GM21529 (cell line): ENCODE data around the gene AADACL2.
"Not testable (repeated sequence)": the region's sequence is repeated elsewhere in the genome, so short reads cannot be mapped to it uniquely, and the experiment has no call there.

Experiments
- ATAC-seq: cut with Tn5 transposase; IDR thresholded peaks from one replicate; pipeline ENCODE4 v1.9.1; 2021; ENCODE audit not compliant: unreplicated experiment

The AADACL2 gene

DNA sequence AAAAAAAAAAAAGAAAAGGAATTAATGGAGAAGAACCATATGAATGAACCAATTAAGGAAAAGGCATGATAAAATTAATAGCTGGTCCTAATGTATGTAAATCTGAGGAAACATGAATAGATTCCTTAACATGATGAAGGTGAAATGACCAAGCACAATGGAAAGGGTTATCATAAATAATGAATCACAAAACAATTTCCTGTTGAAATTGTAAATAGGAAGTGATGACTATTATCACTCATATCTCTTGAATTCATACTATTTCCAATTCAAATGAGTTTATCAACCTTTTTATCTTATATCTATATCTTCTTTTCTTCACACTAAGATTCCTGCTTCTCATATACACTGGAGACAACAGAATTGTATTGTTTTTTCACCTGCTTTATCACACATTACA lies 32.0 kb downstream of the AADACL2 start:
- ATAC-seq = no peak

DNA sequence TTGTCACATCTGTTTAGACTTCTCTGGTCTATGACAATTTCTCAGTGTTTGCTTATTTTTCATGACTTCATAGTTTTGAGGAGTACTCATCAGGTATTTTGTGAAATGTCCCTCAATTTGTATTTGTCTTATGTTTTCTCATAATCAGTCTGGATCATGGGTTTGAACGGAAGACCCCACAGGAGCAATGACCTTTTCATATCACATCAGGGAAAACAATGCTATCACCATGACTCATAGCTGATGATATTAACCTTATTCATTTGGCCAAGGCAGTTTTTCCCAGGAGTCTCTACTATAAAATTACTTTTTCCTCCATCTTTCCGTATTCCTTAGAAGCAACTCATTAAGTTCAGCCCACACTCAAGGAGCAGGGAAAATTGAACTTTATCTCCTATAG lies 32.7 kb downstream of the AADACL2 start:
- no peak for ATAC-seq

DNA sequence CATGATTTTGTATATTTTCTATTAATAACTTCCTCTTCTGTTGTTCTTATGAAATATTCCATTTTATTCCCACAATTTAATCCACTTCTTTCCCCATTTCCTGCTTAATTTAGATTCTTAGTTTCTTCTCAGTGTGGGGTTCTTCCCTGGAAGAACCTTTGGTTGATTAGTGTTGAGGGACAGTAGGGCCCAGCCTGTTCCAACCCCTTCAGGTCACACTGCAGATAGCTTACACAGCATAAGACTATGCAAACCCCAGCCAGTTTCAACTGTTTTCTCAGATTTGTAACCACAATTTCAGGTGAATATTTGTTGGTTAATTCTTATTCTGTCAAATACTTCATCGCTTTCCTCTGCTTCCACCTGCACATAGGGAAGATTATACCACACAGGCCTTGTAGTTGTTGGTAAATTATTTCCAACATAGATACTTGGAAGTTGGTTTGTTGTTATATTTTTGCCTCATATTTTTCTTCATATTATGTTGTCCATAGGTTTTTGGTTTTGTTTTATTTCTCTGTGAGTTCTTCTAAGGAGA lies 34.7 kb downstream of the AADACL2 start:
- ATAC-seq = no peak

DNA sequence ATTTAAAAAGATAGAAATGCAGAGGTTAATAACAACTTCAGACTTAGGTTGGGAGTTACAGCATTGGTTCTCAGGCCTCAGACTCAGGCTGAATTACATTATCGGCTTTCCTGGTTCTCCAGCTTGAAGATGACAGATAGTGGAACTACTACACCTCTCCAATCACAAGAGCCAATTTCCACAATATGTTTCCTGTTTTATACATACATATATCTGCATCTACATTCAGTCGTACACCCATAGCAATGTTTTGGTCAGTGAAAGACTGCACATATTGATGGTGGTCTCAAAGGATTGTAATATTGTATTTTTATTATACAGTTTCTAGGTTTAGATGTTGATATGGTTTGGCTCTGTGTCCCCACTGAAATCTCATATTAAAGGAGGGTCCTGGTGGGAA lies 35.4 kb downstream of the AADACL2 start:
- no peak for ATAC-seq

DNA sequence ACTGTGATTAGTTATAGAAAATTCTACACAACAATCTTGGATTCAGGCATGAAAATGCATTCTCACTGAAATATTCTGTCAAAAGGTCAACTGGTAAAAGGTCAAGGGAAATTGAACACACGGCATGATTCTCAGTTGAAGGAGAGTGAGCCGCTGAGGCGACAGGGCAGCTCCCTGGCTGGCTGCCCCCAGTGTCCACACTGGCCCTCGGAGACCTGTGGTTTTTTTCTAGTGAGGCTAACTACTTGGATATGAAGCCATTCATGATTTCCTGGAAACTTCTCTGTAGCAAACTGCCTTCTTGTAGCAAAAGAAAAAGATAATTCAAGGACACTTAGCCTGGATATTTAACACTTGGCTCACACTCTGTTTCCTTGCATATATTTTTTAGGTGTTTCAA lies 37.2 kb downstream of the AADACL2 start:
- no peak for ATAC-seq

DNA sequence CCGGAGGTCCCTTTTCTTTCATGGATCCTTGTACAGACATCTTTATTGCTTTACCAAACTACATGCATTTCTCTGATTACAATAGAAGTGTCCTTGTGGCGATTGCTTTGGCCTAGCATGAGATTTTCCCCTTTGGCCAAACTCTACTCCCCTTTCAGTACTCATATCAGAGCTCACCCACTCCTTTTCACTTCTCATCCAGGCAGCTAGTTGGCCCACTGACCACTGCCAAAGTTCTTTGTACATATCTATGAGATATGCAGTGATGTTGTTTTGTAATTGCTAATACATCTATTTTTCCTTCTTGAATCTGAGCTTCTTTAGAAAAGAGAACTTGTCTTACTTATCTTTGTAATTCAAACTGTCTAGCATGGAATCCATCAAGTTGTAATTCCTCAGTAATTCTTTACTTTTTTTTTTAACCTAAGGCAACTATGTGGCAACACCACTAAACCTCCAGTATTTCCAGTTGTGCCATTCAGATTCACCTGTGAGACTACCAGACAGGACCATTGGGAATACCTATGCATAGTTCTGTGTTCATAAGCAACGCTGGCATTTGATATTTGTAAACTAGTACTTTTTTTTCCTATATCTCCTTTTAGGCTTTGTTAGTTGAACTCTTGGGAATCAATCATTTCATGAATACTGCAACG lies 39.2 kb downstream of the AADACL2 start:
- no peak for ATAC-seq

DNA sequence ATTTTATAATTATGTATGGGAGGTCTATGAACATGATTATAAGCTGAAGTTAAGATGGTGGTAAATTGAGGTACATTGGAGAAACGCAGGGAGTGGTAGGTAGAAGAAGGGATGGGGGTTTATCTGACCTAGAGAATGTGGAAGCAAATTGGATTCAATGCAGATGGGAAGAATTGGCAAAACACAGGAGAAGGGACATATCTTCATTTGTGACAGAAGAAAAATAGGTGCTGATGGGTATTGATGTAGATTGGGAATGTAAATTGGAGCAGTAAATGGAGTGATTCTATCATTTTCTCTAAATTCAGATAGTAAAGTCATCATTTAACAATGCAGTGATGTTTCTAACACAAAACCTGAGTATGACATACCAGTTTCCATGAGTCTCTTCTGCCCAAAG lies 40.5 kb downstream of the AADACL2 start:
- ATAC-seq = no peak

DNA sequence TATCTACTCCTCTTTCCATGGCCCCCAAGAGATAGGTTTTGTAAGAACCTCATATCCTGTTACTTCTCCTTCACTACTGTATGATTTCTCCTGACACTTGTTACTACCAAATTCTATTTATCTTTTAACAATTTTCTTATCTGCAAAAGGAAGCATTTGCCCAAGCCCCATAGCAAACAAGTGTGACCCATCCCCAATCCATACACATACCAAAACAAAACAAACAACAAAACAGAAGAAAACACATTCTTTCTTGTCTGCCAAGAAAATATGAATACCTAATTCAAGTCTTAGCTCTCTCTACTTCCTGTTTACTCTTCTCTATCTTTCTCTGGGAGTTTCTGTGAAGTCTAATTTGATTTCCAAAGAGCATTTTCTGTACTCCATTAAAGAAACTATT lies 41.2 kb downstream of the AADACL2 start:
- no peak for ATAC-seq

DNA sequence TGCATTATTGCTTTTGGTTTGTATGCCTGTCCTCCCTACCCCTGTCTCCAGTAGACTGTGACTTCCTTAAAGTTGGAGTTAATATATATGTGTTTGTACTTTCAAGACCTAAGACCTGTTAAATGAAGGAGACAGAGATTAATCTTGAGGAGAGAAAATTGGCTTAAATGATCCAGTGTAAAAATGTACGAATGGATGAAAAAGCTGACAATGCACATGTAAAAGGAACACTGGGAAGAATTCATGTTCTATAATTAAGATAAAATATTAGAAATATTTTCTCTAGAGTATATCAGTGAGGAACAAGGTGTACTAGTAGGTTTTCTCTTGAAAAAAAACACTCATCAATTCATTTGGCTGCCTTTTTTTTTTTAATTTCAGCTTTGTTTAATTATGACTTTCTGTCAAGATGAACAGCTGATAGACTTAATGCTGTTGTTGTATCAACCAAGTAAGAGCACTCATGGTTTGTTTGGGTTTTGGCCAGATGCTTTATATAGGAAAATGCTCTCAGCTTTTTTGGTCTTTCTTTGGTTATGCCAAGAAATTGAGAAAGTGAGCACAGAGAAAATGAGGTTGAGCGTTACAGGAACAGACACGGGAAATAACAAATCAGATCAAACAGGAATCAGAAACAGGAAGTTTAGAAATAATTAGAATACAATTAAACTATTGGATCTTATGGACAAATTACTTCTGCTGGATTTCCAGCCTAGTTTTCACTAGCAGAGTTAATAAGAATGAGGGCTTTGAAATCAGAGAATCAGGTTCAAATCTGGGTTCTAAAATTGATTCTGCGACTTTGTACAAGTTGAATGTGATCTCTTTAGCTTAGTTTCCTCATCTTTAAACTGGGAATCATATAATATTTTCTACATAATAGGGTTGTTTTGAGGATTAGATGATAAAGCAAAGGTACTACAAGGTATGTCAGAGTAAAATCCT lies 41.9 kb downstream of the AADACL2 start:
- ATAC-seq = no peak

DNA sequence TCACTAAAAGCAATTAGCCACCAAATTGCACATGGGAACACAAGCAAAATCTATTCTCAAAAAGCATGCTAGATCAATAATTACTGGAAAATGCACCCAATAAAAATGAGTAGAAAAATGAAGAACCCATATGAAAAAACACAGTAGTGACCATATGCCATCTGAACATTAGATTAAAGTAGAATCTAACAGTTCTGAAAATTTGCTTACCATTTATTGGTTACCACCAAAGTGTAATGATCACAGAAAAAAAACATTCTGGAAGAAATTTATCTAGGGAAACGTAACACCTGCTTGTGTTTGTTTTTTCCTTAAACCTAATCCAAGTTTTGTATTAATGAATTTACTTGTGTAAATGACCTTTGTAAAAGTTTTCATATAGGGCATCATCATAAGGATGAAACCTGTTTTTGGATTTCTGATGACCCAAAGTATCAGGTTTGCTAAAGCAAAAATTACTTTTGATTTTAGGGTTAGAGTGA lies 42.6 kb downstream of the AADACL2 start:
- no peak for ATAC-seq

DNA sequence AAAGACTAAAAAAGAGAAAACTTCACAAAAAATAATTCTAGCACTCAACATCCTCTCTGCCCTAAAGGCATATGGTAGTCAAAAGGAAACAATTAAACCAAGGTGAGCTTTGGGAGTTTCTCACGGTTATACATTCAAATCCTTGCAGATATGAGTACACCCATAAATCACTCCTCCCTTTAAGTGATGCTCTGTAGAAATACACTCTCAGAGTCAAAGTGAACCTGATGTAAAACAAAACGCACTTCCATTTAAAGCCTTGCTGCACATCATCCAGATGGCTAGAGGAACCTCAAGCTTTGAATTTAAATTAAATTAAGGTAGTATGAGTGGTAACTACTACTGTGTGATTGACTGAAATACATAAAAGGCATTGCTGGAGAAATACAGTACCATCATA lies 44.2 kb downstream of the AADACL2 start:
- no peak for ATAC-seq

DNA sequence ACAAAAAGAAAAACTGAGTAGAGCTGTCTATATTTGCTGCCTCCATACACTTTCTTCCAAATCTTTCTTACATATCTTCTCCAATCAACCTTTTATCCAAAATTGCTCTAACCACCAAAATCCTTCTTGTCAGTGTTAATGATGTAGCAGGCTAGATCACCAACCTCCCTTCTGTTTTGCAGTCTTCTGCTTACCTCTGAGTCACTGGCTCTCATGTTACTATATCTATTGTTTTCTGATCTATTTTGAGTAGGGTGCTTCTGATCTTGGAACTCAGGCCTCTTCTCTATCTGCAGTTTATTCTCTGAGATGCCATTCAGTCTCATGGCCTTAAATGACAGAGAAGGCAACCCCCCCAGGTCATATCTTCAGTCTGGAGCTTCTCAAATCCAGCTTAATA lies 53.9 kb downstream of the AADACL2 start:
- no peak for ATAC-seq

DNA sequence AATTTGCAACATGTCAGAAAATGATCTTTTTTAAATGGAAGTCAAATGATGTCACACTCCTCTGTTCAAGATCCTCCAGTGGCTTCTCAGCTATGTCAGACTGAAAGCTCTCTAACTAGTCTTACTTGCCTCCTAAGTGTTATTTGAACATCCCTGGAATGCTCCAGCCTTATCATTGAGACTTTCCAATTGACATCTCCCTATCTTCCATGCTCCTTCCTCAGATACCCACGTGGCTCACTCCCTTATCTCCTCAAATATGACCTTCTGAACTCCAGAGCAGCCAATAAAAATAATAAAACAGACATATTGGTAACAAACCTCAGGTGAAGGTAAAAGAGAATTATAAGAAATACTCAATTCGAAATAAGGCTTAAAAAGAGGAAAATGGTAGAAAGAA lies 54.7 kb downstream of the AADACL2 start:
- ATAC-seq = no peak

DNA sequence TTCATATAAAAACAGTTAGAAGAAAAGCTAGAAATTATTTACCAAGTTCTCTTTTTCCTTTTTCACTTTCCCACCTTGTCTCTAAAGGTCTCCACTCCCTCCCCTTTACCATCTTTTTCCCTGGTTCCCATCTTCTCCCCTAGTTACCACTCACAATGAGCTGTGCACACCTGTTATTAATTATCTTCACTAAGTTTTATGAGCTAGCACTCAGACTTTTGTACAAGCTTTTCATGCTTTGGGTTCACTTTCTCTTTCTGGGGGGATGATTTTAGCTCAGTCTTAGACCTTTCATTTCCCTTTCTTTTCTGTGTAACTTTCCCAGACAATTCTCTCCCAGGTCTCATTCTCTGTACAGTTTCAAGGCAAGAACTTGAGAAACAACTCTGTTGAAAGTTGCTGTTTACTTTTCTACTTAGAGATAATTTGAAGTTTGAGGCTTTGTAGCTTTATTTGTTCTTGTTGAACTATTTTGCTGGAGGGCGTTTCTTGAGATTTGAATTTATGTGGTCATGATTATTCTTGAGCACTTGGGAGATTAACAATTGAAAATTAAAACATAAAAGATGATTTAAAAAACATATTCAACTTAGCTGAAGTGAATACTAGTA lies 56.2 kb downstream of the AADACL2 start:
- ATAC-seq = no peak

DNA sequence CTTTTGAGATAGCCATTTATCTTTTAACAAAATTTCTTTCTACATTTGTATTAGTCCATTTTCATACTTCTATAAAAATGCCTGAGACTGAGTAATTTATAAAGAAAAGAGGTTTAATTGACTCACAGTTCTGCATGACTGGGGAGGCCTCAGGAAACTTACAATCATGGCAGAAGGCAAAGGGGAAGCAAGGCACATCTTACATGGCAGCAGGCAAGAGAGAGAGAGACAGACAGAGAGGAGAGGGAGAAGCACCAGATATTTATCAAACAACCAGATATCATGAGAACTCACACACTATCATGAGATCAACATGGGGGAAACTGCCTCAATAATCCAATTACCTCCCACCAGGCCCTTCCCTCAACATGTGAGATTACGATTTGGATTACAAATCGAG lies 57.0 kb downstream of the AADACL2 start:
- not testable (repeated sequence) for ATAC-seq

DNA sequence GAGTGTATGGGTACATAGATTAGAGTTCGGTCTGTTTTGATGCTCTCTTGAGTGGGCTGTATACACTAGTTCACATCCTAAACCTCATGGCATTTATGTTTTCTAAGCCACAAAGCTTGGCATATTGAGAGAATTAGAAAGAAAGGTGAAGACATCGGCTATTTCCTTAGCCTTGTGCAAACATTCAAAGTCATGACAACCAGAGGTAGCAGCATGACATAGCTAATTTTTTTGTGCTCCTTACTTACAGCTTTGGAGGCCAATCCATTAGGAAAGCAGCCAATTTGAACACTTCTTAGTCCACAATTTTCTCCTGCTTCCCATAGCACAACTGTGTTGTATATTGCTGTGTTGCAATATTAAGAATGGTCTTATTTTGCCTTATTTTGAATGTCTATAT lies 58.7 kb downstream of the AADACL2 start:
- no peak for ATAC-seq

DNA sequence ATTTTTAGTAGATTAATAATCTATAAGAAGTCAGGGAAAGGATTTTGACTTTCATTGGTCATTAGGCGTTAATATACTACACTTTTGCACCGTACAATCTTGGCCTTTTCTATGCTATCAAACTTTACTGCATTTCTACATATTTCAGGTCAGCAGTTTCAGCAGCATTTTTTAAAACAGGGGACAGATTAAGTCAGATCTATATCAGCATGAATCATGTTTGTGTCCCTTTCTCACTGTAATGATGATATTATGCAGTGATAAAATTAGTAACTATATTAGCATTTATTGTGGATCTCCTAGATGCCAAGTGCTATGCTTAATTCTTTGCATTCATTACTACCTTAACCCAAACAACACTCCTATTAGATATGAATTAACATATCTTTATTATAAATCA lies 59.9 kb downstream of the AADACL2 start:
- ATAC-seq = no peak

DNA sequence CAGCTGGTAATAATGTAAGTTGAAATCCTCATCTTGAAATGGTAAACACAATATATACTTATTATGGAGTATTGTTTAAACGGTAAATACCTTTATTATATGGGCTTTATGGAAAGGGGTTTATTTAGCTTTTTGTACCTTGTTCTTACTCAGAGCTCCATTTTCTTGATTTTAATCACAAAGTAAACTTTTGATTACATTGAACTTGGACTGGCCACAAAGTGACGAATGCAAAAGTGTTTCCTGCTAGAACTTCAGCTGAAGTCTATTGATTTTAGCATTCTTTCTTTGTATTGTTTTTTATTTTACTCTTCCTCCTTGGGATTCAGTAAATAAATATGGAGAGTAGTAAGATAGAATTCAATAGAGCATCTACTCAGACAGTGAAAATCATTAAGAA lies 60.4 kb downstream of the AADACL2 start:
- no peak for ATAC-seq

DNA sequence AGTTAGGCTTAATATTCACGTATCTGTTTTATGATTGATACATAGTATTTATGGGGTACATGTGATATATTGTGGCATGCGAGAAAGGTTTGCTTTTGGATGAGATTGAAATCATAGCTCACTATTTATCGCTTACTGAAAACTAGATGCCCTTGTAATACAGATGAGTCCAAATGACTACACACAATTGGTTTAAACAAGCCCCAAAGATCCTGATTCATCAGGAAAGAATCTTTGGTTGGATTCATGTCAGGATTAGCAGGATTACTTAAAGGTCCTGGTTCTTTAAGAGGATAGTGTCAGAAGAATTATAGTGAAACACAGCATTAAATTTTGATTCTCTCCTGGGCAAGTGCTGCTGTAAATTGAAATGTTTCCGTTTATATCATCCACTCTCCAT lies 61.5 kb downstream of the AADACL2 start:
- ATAC-seq = no peak

DNA sequence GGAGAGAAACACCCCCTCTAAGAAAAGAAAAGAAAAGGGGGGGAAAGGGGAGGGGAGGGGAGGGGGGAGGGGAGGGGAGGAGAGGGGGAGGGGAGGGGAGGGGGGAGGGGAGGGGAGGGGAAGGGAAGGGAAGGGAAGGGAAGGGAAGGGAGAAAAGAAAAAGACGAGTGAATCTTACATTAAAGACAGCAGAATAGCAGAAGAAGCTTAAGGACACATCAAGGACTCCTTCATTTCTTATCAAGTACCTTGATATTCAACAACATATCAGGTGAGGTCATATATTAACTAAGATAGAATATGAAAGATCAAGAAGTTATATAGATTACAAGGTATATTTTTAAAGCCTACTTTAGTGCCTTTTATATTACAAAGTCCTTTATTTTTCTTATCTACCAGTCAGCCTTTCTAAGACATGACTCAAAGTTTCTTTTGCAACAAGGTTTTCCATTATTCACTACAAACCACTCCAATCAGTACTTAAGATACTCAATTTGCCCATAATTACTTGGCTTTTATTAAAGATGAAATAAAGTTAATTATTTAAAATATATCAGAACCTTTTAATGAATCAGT lies 62.5 kb downstream of the AADACL2 start:
- ATAC-seq = no peak

DNA sequence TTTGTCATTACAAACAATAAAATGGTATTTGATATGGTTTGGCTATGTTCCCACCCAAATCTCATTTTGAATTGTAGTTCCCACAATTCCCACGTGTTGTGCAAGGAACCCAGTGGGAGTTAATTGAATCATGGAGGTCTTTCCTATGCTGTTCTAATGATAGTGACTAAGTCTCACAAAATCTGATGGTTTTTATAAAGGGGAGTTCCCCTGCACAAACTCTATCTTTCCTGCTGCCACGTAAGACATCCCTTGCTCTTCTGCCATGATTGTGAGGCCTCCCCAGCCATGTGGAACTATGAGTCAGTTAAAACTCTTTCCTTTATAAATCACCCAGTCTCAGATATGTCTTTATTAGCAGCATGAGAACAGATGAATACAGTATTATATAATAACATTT lies 64.7 kb downstream of the AADACL2 start:
- no peak for ATAC-seq
